Measurements from ENCODE around the gene INPP5A.

- TF ChIP-seq POLR2A (IDR thresholded peaks at IDR 0.05) = no peak
- no peak for TF ChIP-seq CTCF (IDR thresholded peaks at IDR 0.05)
- TF ChIP-seq POLR2AphosphoS5 (IDR thresholded peaks at IDR 0.05) = no peak
- TF ChIP-seq EP300 (IDR thresholded peaks at IDR 0.05; ENCODE audit: low read depth) = no peak
These were observed 149.8 kb downstream of the INPP5A start for GRCh38 chr10:132687181-132687892.

Data from transverse colon (tissue), 4 donors.